Mesenchymal stem cell (in vitro differentiated cells and primary cell): ENCODE measurements around the gene EFNA1.

Experiments
- DNase-seq: peaks from one replicate; pipeline ENCODE4 v3.0.0-alpha.2; 2013
- H2AFZ ChIP-seq: one replicate; pipeline ENCODE4 v1.6.1; 2013; ENCODE audit warnings: low read depth, mild to moderate bottlenecking, control low read depth, inconsistent platforms, low read length, moderate library complexity
- H2AK5ac ChIP-seq: 2 replicates; pipeline ENCODE4 v1.6.1; 2013; ENCODE audit warnings: low read length, moderate library complexity, mild to moderate bottlenecking, inconsistent platforms; ENCODE audit not compliant: severe bottlenecking
- H2BK120ac ChIP-seq: one replicate; pipeline ENCODE4 v1.6.1; 2013; ENCODE audit warnings: low read depth, mild to moderate bottlenecking, inconsistent platforms, low read length, moderate library complexity
- H2BK12ac ChIP-seq, 2 experiments: one replicate each; pipeline ENCODE4 v1.6.1; 2013; ENCODE audit warnings: inconsistent platforms in 2 of 2, low read length in 2 of 2, mild to moderate bottlenecking in 2 of 2, moderate library complexity in 2 of 2, control low read depth in 1 of 2
- H2BK15ac ChIP-seq: one replicate; pipeline ENCODE4 v1.6.1; 2013; ENCODE audit warnings: mild to moderate bottlenecking, low read depth, inconsistent platforms; ENCODE audit not compliant: poor library complexity, severe bottlenecking
- H2BK5ac ChIP-seq: 2 replicates; pipeline ENCODE4 v1.6.1; 2013; ENCODE audit warnings: low read depth, mild to moderate bottlenecking, low read length, control low read depth, inconsistent platforms; ENCODE audit not compliant: poor library complexity, severe bottlenecking
- H3K14ac ChIP-seq, 2 experiments: one replicate each; pipeline ENCODE4 v1.6.1; 2013; ENCODE audit warnings: inconsistent platforms in 2 of 2, low read length in 2 of 2, control low read depth in 1 of 2, mild to moderate bottlenecking in 1 of 2, moderate library complexity in 1 of 2
- H3K18ac ChIP-seq, 2 experiments: one replicate each; pipeline ENCODE4 v1.6.1; 2013; ENCODE audit warnings: inconsistent platforms in 2 of 2, low read length in 2 of 2, control low read depth in 1 of 2, low read depth in 1 of 2, mild to moderate bottlenecking in 1 of 2
- H3K23ac ChIP-seq, 2 experiments: one replicate each; pipeline ENCODE4 v1.6.1; 2013; ENCODE audit warnings: inconsistent platforms in 2 of 2, low read length in 2 of 2, mild to moderate bottlenecking in 2 of 2, moderate library complexity in 2 of 2, control low read depth in 1 of 2
- H3K27ac ChIP-seq: 2 replicates; pipeline ENCODE4 v1.5.1; 2013; ENCODE audit warnings: mild to moderate bottlenecking, moderate library complexity, low read length, control low read depth, inconsistent platforms; ENCODE audit not compliant: poor library complexity, severe bottlenecking
- H3K27me3 ChIP-seq, 2 experiments: 2 replicates each; pipeline versions ENCODE4 v1.6.1 to v1.7.0; 2013; ENCODE audit warnings: low read length in 2 of 2, mild to moderate bottlenecking in 2 of 2, moderate library complexity in 2 of 2, control low read depth in 1 of 2, inconsistent platforms in 1 of 2; ENCODE audit not compliant: control insufficient read depth in 1 of 2, insufficient read depth in 1 of 2
- H3K36me3 ChIP-seq, 2 experiments: 2 replicates each; pipeline versions ENCODE4 v1.6.1 to v1.7.0; 2013; ENCODE audit warnings: low read length in 2 of 2, control low read depth in 1 of 2, inconsistent platforms in 1 of 2, low read depth in 1 of 2, mild to moderate bottlenecking in 1 of 2; ENCODE audit not compliant: insufficient read depth in 2 of 2, control insufficient read depth in 1 of 2
- H3K4ac ChIP-seq, 2 experiments: one replicate each; pipeline ENCODE4 v1.6.1; 2013; ENCODE audit warnings: inconsistent platforms in 2 of 2, low read length in 2 of 2, mild to moderate bottlenecking in 2 of 2, moderate library complexity in 2 of 2, control low read depth in 1 of 2, low read depth in 1 of 2
- H3K4me1 ChIP-seq: 2 replicates; pipeline ENCODE4 v1.6.1; 2013; ENCODE audit warnings: low read depth, low read length, control low read depth; ENCODE audit not compliant: control insufficient read depth, insufficient read depth
- H3K4me2 ChIP-seq: 2 replicates; pipeline ENCODE4 v1.6.1; 2013; ENCODE audit warnings: low read length, mild to moderate bottlenecking, inconsistent platforms; ENCODE audit not compliant: poor library complexity, severe bottlenecking
- H3K4me3 ChIP-seq, 2 experiments: 2 replicates each; pipeline versions ENCODE4 v1.5.1 to v1.7.0; 2013; ENCODE audit warnings: low read length in 2 of 2, mild to moderate bottlenecking in 2 of 2, control low read depth in 1 of 2, low read depth in 1 of 2; ENCODE audit not compliant: insufficient read depth in 1 of 2
- H3K79me1 ChIP-seq: replicated peaks from 2 replicates; pipeline ENCODE4 v1.6.1; 2013; ENCODE audit warnings: mild to moderate bottlenecking, control low read depth, low read length, inconsistent platforms; ENCODE audit not compliant: poor library complexity, severe bottlenecking
- H3K9ac ChIP-seq: 2 replicates; pipeline ENCODE4 v1.7.0; 2013; ENCODE audit warnings: mild to moderate bottlenecking, low read length, moderate library complexity
- H3K9me3 ChIP-seq: 2 replicates; pipeline ENCODE4 v1.7.0; 2013; ENCODE audit warnings: mild to moderate bottlenecking, low read length; ENCODE audit not compliant: control insufficient read depth
- H4K8ac ChIP-seq: one replicate; pipeline ENCODE4 v1.6.1; 2013; ENCODE audit warnings: inconsistent platforms, mild to moderate bottlenecking, low read length, moderate library complexity
- H4K91ac ChIP-seq: one replicate; pipeline ENCODE4 v1.6.1; 2013; ENCODE audit warnings: mild to moderate bottlenecking, low read length, inconsistent platforms
- WGBS: methylation state at CpG from one replicate; pipeline ENCODE4 v1.1.7; 2013; ENCODE audit warnings: mixed read lengths; 5-methylcytosine and 5-hydroxymethylcytosine counted together

Gene EFNA1

GRCh38 chr1:155093911-155094621, 33.6 kb upstream of the EFNA1 start:
- Histone ChIP-seq H4K8ac (no peak overlapping the region), H2AK5ac (no peak overlapping the region), H3K18ac (no peak overlapping the region), H3K4me3 (peak overlapping the region in 1 of 2 experiments; percentile 40), H3K27ac (no peak overlapping the region), H3K9ac (no peak overlapping the region), H2BK5ac (no peak overlapping the region), H3K4me1 (peaks cover 10% of the 10 kb centered on the region), H3K4ac (no peak overlapping the region), H3K23ac (no peak overlapping the region), H2BK12ac (no peak overlapping the region), H3K36me3 (no peaks in the 10 kb centered on the region), H2AFZ (no peak overlapping the region), H3K9me3 (no peaks in the 10 kb centered on the region), H2BK120ac (no peak overlapping the region), H4K91ac (peak overlapping the region; percentile 4), H2BK15ac (no peak overlapping the region), H3K27me3 (peaks cover 15 to 48% of the 10 kb centered on the region in 2 experiments), H3K79me1 (no peaks in the 10 kb centered on the region), H3K4me2 (no peak overlapping the region), H3K14ac (no peak overlapping the region)
- 43% methylated on average over 12 of the region's 13 CpGs for WGBS
- DNase-seq: peak; percentile 61

GRCh38 chr1:155094622-155094948, 33.1 kb upstream of the EFNA1 start:
- Histone ChIP-seq H3K27me3 (peaks cover 15 to 48% of the 10 kb centered on the region in 2 experiments), H3K23ac (no peak overlapping the region), H3K4me1 (peaks cover 10% of the 10 kb centered on the region), H4K8ac (no peak overlapping the region), H3K4ac (no peak overlapping the region), H3K9ac (no peak overlapping the region), H3K79me1 (no peaks in the 10 kb centered on the region), H2BK120ac (no peak overlapping the region), H2BK15ac (no peak overlapping the region), H3K9me3 (no peaks in the 10 kb centered on the region), H2BK5ac (no peak overlapping the region), H2AK5ac (no peak overlapping the region), H3K4me3 (no peak overlapping the region), H3K18ac (no peak overlapping the region), H3K27ac (no peak overlapping the region), H2AFZ (no peak overlapping the region), H3K14ac (no peak overlapping the region), H2BK12ac (no peak overlapping the region), H3K4me2 (no peak overlapping the region), H3K36me3 (no peaks in the 10 kb centered on the region), H4K91ac (no peak overlapping the region)
- WGBS: 71% methylated on average over 2 of the region's 2 CpGs
- no peak for DNase-seq

GRCh38 chr1:155099331-155099730, 28.3 kb upstream of the EFNA1 start:
- WGBS: 87% methylated on average over 6 of the region's 7 CpGs
- no peaks in the 10 kb centered on the region for H3K79me1 ChIP-seq
- H2BK15ac ChIP-seq: no peak overlapping the region
- peaks cover 11 to 23% of the 10 kb centered on the region in 2 experiments for H3K27me3 ChIP-seq
- no peak overlapping the region for H3K4ac ChIP-seq
- no peak overlapping the region for H2BK120ac ChIP-seq
- no peak overlapping the region for H3K23ac ChIP-seq
- no peak overlapping the region for H2AK5ac ChIP-seq
- no peak overlapping the region for H3K9ac ChIP-seq
- H3K27ac ChIP-seq: no peak overlapping the region
- no peak for DNase-seq
- H3K4me2 ChIP-seq: no peak overlapping the region
- H3K9me3 ChIP-seq: no peaks in the 10 kb centered on the region
- H2AFZ ChIP-seq: no peak overlapping the region
- no peak overlapping the region for H4K8ac ChIP-seq
- H3K18ac ChIP-seq: no peak overlapping the region
- H4K91ac ChIP-seq: no peak overlapping the region
- H2BK12ac ChIP-seq: no peak overlapping the region
- no peaks in the 10 kb centered on the region for H3K4me1 ChIP-seq
- H2BK5ac ChIP-seq: no peak overlapping the region
- H3K14ac ChIP-seq: no peak overlapping the region
- H3K36me3 ChIP-seq: no peaks in the 10 kb centered on the region
- H3K4me3 ChIP-seq: no peak overlapping the region

GRCh38 chr1:155103325-155103724, 24.4 kb upstream of the EFNA1 start:
- Histone ChIP-seq H3K14ac (no peak overlapping the region), H3K27ac (no peak overlapping the region), H2BK5ac (no peak overlapping the region), H4K91ac (no peak overlapping the region), H3K79me1 (no peaks in the 10 kb centered on the region), H3K4me3 (no peak overlapping the region), H2BK15ac (no peak overlapping the region), H3K18ac (no peak overlapping the region), H4K8ac (no peak overlapping the region), H2AK5ac (no peak overlapping the region), H3K4me1 (no peaks in the 10 kb centered on the region), H3K36me3 (no peaks in the 10 kb centered on the region), H3K4ac (no peak overlapping the region), H3K9me3 (no peaks in the 10 kb centered on the region), H3K9ac (no peak overlapping the region), H2AFZ (no peak overlapping the region), H3K23ac (no peak overlapping the region), H2BK120ac (no peak overlapping the region), H3K27me3 (peaks cover 28 to 35% of the 10 kb centered on the region in 2 experiments), H2BK12ac (no peak overlapping the region), H3K4me2 (no peak overlapping the region)
- DNase-seq: no peak
- 75% methylated on average over 9 of the region's 9 CpGs for WGBS
